Prostate gland (tissue), 2 donors: ENCODE results near the gene SLC29A4.

Source experiments
- CTCF ChIP-seq, 4 experiments: fragments of 200-600 bp in 2 of 4; fragments of 450-650 bp in 2 of 4; sonication (generic) in 2 of 4; IDR thresholded peaks; 1 replicate in 3 of 4; 2 replicates in 1 of 4; pipeline ENCODE4 v1.5.1; 2016 to 2019; ENCODE audit warnings: antibody characterized with exemption in 4 of 4, mild to moderate bottlenecking in 2 of 4, moderate library complexity in 2 of 4
- POLR2AphosphoS5 ChIP-seq: sonication (generic); formaldehyde crosslinking; IDR thresholded peaks from one replicate; pipeline ENCODE4 v1.6.1; 2017; ENCODE audit warnings: antibody characterized with exemption

- no peak for TF ChIP-seq CTCF (IDR thresholded peaks at IDR 0.05)
- no peak for TF ChIP-seq POLR2AphosphoS5
Observed at GRCh38 chr7:5348134-5349004, 65.6 kb downstream of the SLC29A4 start.
